ENCODE measurements around the gene TIMM23. TPM values are rescaled to one million over a fixed set of nuclear protein-coding genes. Genes with fewer than 3 reads are reported as not detected.

The TIMM23 gene
- total RNA-seq, 2 donors from 2014 or later: 18.7 to 34.9 TPM

DNA sequence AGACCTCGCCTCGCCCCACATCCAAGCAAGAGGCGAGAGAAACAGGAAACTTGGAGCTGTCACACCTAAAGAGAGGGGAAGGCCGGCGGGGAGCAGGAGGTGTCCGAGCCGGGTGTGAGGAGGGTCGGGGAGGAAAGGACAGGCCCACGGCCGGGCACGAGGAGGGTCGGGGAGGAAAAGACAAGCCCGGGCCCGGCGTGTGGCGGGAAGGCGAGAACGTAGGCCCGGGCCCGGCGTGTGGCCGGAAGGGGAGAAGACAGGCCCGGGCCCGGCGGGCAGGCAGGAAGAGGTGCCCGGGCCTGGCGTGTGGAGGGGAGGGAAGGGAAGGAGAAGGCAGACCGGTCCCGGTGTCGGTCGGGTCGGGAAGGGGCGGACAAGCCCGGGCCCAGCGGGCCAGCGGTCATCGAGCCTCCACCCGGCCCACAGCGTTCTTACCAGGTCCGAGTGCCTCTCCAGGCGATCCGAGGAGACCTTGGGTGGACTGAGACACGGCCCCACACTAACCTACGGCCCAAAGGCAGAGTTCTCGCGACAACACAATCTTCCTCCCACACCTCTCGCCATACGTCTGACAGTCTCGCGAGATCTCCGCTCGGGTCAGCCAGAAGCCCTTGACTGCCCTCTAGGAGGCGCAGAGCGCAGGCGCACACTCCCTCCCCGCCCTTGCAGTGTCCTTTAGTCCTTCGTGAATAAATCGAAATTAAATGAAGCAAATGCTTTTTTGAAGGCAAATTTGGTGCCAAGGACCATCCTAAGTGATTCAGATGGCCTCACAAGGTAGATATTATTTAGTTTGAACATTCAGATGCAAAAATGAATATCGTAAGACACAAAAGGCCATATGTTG is 58.0 kb downstream of the TIMM23 start, which contains the start of gene NCOA4:
TSS of gene NCOA4 (minus strand) at position 533 of the 847 bp plus-strand sequence. CDS start 13,943 bp downstream, outside the sequence.
- ATAC-seq: peak; percentile 95
- TF ChIP-seq, protein P1, sequence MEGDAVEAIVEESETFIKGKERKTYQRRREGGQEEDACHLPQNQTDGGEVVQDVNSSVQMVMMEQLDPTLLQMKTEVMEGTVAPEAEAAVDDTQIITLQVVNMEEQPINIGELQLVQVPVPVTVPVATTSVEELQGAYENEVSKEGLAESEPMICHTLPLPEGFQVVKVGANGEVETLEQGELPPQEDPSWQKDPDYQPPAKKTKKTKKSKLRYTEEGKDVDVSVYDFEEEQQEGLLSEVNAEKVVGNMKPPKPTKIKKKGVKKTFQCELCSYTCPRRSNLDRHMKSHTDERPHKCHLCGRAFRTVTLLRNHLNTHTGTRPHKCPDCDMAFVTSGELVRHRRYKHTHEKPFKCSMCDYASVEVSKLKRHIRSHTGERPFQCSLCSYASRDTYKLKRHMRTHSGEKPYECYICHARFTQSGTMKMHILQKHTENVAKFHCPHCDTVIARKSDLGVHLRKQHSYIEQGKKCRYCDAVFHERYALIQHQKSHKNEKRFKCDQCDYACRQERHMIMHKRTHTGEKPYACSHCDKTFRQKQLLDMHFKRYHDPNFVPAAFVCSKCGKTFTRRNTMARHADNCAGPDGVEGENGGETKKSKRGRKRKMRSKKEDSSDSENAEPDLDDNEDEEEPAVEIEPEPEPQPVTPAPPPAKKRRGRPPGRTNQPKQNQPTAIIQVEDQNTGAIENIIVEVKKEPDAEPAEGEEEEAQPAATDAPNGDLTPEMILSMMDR (IDR thresholded peaks at IDR 0.05): peak; percentile 51 to 83 (median 79)
- TF ChIP-seq POLR2A (IDR thresholded peaks at IDR 0.05): peak; percentile 56 to 90 (median 90)
- H3K36me3 ChIP-seq (replicated peaks in 1 of 2; ENCODE audit: insufficient read depth in 1 of 2, low read depth in 2 of 2): no peaks in the 10 kb centered on the region
- H3K27me3 ChIP-seq: no peaks in the 10 kb centered on the region
- peak within 1 kb of the TSS; percentile 70 to 89 for H3K4me3 ChIP-seq
- no peaks in the 10 kb centered on the region for H3K9me3 ChIP-seq
- WGBS, 2 donors: 1 to 2% methylated on average over 43 to 59 of the region's 59 CpGs
- intact Hi-C loops (cut with DNase I): no loop called here
- DNase-seq: peak; percentile 98 to 99 (median 98)
- peak within 1 kb of the TSS; percentile 67 to 94 (median 92) for H3K27ac ChIP-seq
- peaks cover 58% of the 10 kb centered on the region for H3K4me1 ChIP-seq

DNA sequence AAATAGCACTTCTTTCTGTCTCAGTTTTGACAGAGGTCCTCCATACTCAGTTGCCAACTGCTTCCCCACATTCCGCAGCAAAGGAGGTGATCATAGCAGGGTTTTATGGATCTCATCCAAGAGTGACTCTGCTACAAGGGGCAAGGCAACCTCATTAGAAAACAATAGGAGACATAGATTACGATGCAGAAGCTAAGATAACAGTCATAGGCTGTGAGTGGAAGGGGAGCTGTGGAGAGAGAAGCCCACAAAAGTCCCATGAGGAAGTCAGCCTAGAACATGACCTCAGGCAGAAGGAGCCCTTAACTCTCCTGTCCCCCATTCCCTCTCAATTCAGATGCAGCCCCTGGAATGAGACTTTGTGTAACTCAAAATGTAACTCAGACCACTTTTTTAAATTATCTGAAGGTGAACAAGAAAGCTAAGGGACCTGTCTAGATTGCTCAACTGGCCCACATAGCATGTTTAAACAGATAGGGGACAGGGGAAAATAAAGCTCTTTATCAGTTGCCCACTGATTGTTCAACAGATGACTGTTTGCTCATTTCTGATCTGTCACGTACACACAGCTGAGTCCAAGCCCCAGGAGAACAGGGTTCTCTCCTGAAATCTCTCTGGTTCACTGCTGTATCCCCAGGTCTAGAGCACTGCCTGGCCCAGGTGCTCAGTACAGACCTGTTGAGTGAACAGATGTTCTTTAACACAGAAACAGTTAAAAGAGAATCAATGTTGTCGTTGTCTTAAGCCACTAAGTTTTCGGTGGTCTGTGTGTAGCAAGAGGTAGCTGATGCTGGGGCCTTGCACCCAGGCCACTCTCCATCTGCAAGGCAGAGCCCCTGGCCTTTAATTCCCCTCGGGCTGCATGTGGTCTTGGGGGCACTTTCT is 59.6 kb downstream of the TIMM23 start:
- DNase-seq (no peak), ATAC-seq (no peak)
- no peak for TF ChIP-seq POLR2A (IDR thresholded peaks at IDR 0.05)
- TF ChIP-seq, protein P1 (IDR thresholded peaks at IDR 0.05): no peak
- Histone ChIP-seq H3K36me3 (replicated peaks in 1 of 2; ENCODE audit: insufficient read depth in 1 of 2, low read depth in 2 of 2) (no peaks in the 10 kb centered on the region), H3K4me3 (no peak overlapping the region), H3K27ac (no peak overlapping the region), H3K27me3 (no peaks in the 10 kb centered on the region), H3K9me3 (no peaks in the 10 kb centered on the region), H3K4me1 (peaks cover 51% of the 10 kb centered on the region)
- intact Hi-C loops (cut with DNase I): no loop called here
- WGBS, 2 donors: 62 to 74% methylated on average over 6 of the region's 6 CpGs

DNA sequence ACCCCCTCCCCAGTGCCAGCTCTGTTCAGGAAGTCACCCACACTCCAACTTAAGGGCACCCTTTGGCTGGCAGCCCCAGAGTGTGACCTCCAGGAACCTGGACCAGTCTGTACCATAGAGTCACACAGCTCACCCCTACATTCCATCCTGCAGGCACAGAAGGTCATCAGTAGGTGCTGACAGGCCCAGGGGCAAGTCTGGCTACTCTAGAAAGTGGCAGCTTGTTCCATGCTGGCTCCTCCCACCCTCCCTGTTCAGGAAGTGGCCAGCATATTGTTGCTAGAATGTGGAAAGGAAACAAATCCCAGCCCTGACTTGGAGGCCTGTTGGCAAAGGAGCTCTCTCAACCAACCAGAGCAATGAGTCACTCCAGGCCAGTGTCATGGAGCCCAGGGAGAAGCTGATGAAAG is 61.3 kb downstream of the TIMM23 start:
- Histone ChIP-seq H3K27ac (no peak overlapping the region), H3K9me3 (no peaks in the 10 kb centered on the region), H3K36me3 (replicated peaks in 1 of 2; ENCODE audit: insufficient read depth in 1 of 2, low read depth in 2 of 2) (no peaks in the 10 kb centered on the region), H3K4me1 (peaks cover 34% of the 10 kb centered on the region), H3K4me3 (no peak overlapping the region), H3K27me3 (no peaks in the 10 kb centered on the region)
- ATAC-seq (no peak), DNase-seq (peak in 1 of 4 donors; percentile 8)
- intact Hi-C loops (cut with DNase I): no loop called here
- TF ChIP-seq, protein P1 (IDR thresholded peaks at IDR 0.05): no peak
- TF ChIP-seq POLR2A (IDR thresholded peaks at IDR 0.05): no peak

DNA sequence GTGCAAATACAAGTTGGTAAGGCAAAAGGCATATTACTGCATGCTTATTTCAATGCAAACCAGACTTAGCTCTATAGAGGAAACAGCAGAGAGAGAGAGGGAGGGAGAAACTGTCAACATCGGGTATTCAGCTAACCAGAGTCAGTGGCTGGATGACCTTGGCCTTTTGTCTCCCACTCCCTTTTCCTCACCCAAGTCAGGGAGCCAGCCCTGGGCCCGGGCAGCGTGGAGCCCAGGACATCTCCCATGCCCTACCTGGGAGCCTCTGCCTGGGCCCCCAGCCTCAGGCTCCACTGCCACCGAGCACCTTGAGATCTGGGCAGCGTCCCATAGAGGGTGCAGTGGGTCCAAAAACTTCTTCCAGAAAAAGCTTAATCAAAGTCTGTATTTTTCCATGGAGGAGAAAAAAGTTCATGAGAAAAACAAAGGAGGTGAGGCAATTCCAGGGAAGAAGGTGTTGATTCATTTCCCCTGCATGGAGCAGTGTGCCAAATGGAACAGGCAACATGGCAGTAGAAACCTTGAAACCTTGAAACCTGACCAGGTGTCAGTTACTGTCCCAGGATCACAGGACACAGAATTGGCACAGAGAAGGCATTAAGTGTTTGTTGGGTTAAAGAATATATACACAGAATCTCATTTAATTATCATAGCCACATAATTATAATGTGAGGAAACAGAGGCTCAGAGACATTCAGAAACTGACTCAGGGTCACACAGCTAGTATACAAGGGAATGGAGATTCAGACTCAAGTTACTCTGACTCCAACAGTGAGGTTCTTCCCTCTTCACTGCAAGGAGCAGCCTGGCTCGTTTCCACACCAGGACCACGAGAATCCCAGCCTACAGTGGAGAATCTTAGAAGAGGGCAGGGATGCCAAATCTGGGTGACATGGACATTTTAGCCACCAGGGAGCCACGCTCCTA is 63.9 kb downstream of the TIMM23 start:
- TF ChIP-seq POLR2A (IDR thresholded peaks at IDR 0.05): no peak
- TF ChIP-seq, protein P1 (IDR thresholded peaks at IDR 0.05): no peak
- ATAC-seq (peak; percentile 52), DNase-seq (peak in 1 of 4 donors; percentile 30)
- Histone ChIP-seq H3K36me3 (replicated peaks in 1 of 2; ENCODE audit: insufficient read depth in 1 of 2, low read depth in 2 of 2) (no peaks in the 10 kb centered on the region), H3K27ac (no peak overlapping the region), H3K4me3 (no peak overlapping the region), H3K9me3 (no peaks in the 10 kb centered on the region), H3K4me1 (peaks cover 16% of the 10 kb centered on the region), H3K27me3 (no peaks in the 10 kb centered on the region)
- intact Hi-C loops (cut with DNase I): no loop called here
- 46 to 51% methylated on average over 8 of the region's 8 CpGs for WGBS, 2 donors

Data from body of pancreas (tissue), 4 donors.